WTC11 (cell line): ENCODE measurements around the gene FBXO33. TPM values are rescaled to one million over a fixed set of nuclear protein-coding genes. Genes with fewer than 3 reads are reported as not detected.

ENCODE experiments used
- ATAC-seq: fragments of 200-7000 bp; cut with Tn5 transposase; 2 replicates; pipeline ENCODE4 v1.10.0; 2021; ENCODE audit warnings: mild to moderate bottlenecking, moderate library complexity
- CTCF ChIA-PET: fragments of 300-600 bp; sonication (Branson Sonifier 250); formaldehyde crosslinking; loops from one replicate; lab custom pipeline; 2021; ENCODE audit warnings: antibody characterized with exemption; lab: Charles Lee
- POLR2A ChIA-PET: fragments of 350-600 bp; sonication (Branson Sonifier 250); formaldehyde crosslinking; loops from one replicate; lab custom pipeline; 2021; ENCODE audit warnings: antibody characterized with exemption; lab: Charles Lee
- DNase-seq: peaks from one replicate; pipeline ENCODE4 v3.0.0; 2021; ENCODE audit warnings: low spot score
- H3K27ac Mint-ChIP-seq: 2 replicates; pipeline ENCODE4 v1.8.0; 2021; ENCODE audit warnings: mixed read lengths
- H3K27me3 Mint-ChIP-seq: 2 replicates; pipeline ENCODE4 v1.8.0; 2021; ENCODE audit warnings: low read depth, mild to moderate bottlenecking, moderate library complexity, mixed read lengths
- H3K36me3 Mint-ChIP-seq: 2 replicates; pipeline ENCODE4 v1.8.0; 2021; ENCODE audit warnings: mixed read lengths
- H3K4me1 Mint-ChIP-seq: 2 replicates; pipeline ENCODE4 v1.8.0; 2022; ENCODE audit warnings: mixed read lengths
- H3K4me3 Mint-ChIP-seq: 2 replicates; pipeline ENCODE4 v1.8.0; 2021; ENCODE audit warnings: mild to moderate bottlenecking, moderate library complexity, mixed read lengths
- H3K9me3 Mint-ChIP-seq: 2 replicates; pipeline ENCODE4 v1.8.0; 2021; ENCODE audit warnings: mixed read lengths
- CREM ChIP-seq: sonication (generic); formaldehyde crosslinking; IDR thresholded peaks from 2 replicates; pipeline ENCODE4 v1.8.1; 2022; ENCODE audit warnings: mild to moderate bottlenecking, missing genetic modification reagents, moderate library complexity
- CTCF ChIP-seq: fragments of 200-600 bp; IDR thresholded peaks from 2 replicates; pipeline ENCODE4 v1.8.0; 2022; ENCODE audit warnings: antibody characterized with exemption
- FOXJ3 ChIP-seq: sonication (generic); formaldehyde crosslinking; IDR thresholded peaks from 2 replicates; pipeline ENCODE4 v1.9.0; 2021; ENCODE audit warnings: missing genetic modification reagents, mild to moderate bottlenecking, borderline replicate concordance
- FOXK1 ChIP-seq: sonication (generic); formaldehyde crosslinking; IDR thresholded peaks from 2 replicates; pipeline ENCODE4 v1.8.0; 2022; ENCODE audit warnings: mild to moderate bottlenecking, moderate library complexity, missing genetic modification reagents
- GRHL2 ChIP-seq: fragments of 250-450 bp; sonication (Bioruptor Pico); IDR thresholded peaks from 2 replicates; pipeline ENCODE4 v1.8.0; 2022; ENCODE audit warnings: mild to moderate bottlenecking, moderate library complexity; ENCODE audit not compliant: insufficient replicate concordance, severe bottlenecking
- HMGXB4 ChIP-seq: sonication (generic); formaldehyde crosslinking; IDR thresholded peaks from 2 replicates; pipeline ENCODE4 v1.8.1; 2023; ENCODE audit warnings: mild to moderate bottlenecking, moderate library complexity, missing genetic modification reagents
- JAZF1 ChIP-seq: fragments of 250-450 bp; sonication (Bioruptor Pico); IDR thresholded peaks from 2 replicates; pipeline ENCODE4 v1.9.0; 2021; ENCODE audit warnings: moderate library complexity, mild to moderate bottlenecking, inconsistent platforms
- KAT7 ChIP-seq: sonication (generic); formaldehyde crosslinking; IDR thresholded peaks from 2 replicates; pipeline ENCODE4 v1.8.1; 2023; ENCODE audit warnings: missing genetic modification reagents, mild to moderate bottlenecking, borderline replicate concordance
- MYBL2 ChIP-seq: sonication (generic); formaldehyde crosslinking; IDR thresholded peaks from 2 replicates; pipeline ENCODE4 v1.8.1; 2023; ENCODE audit warnings: mild to moderate bottlenecking, moderate library complexity, missing genetic modification reagents
- NR2C2 ChIP-seq: sonication (generic); formaldehyde crosslinking; IDR thresholded peaks from 2 replicates; pipeline ENCODE4 v1.8.0; 2022; ENCODE audit warnings: mild to moderate bottlenecking, missing genetic modification reagents
- TCF7 ChIP-seq: sonication (generic); formaldehyde crosslinking; IDR thresholded peaks from 2 replicates; pipeline ENCODE4 v1.8.0; 2022; ENCODE audit warnings: mild to moderate bottlenecking, low read depth, missing genetic modification reagents, moderate library complexity
- TEAD1 ChIP-seq: sonication (generic); formaldehyde crosslinking; IDR thresholded peaks from 2 replicates; pipeline ENCODE4 v1.8.0; 2022; ENCODE audit warnings: mild to moderate bottlenecking, missing genetic modification reagents
- TP53 ChIP-seq: sonication (generic); formaldehyde crosslinking; IDR thresholded peaks from 2 replicates; pipeline ENCODE4 v1.8.1; 2023; ENCODE audit warnings: mild to moderate bottlenecking, missing genetic modification reagents
- ZNF416 ChIP-seq: fragments of 250-450 bp; sonication (Bioruptor Pico); IDR thresholded peaks from 2 replicates; pipeline ENCODE4 v1.9.0; 2021; ENCODE audit warnings: mild to moderate bottlenecking, inconsistent platforms
- ZNF423 ChIP-seq: fragments of 250-450 bp; sonication (Bioruptor Pico); IDR thresholded peaks from 2 replicates; pipeline ENCODE4 v2.1.2; 2022; ENCODE audit warnings: mild to moderate bottlenecking, moderate library complexity
- ZNF671 ChIP-seq: fragments of 250-450 bp; sonication (Bioruptor Pico); IDR thresholded peaks from 2 replicates; pipeline ENCODE4 v1.8.0; 2021; ENCODE audit warnings: mild to moderate bottlenecking
- total RNA-seq: library from RNA; stranded (reverse); gene quantifications from 3 replicates; pipeline ENCODE4 v1.2.3, GENCODE V29; 2021
- TF ChIP-seq, protein P1 (sequence below): sonication (generic); formaldehyde crosslinking; IDR thresholded peaks from 2 replicates; pipeline ENCODE4 v1.8.1; 2023; ENCODE audit warnings: mild to moderate bottlenecking, missing genetic modification reagents, borderline replicate concordance
- TF ChIP-seq, protein P2 (sequence below): fragments of 250-450 bp; sonication (Bioruptor Pico); IDR thresholded peaks from 2 replicates; pipeline ENCODE4 v2.1.2; 2022; ENCODE audit warnings: mild to moderate bottlenecking, moderate library complexity
- TF ChIP-seq, protein P3 (sequence below): sonication (generic); formaldehyde crosslinking; IDR thresholded peaks from 2 replicates; pipeline ENCODE4 v1.8.1; 2023; ENCODE audit warnings: mild to moderate bottlenecking, missing genetic modification reagents
- TF ChIP-seq, protein P4 (sequence below): sonication (generic); formaldehyde crosslinking; conservative IDR thresholded peaks from 2 replicates; pipeline ENCODE4 v1.8.1; 2022; ENCODE audit warnings: mild to moderate bottlenecking, missing genetic modification reagents
- TF ChIP-seq, protein P5 (sequence below): sonication (generic); formaldehyde crosslinking; IDR thresholded peaks from 2 replicates; pipeline ENCODE4 v1.8.1; 2023; ENCODE audit warnings: mild to moderate bottlenecking, missing genetic modification reagents

FBXO33 gene
- total RNA-seq, 1 experiment from 2014 or later: 7.8 TPM

DNA sequence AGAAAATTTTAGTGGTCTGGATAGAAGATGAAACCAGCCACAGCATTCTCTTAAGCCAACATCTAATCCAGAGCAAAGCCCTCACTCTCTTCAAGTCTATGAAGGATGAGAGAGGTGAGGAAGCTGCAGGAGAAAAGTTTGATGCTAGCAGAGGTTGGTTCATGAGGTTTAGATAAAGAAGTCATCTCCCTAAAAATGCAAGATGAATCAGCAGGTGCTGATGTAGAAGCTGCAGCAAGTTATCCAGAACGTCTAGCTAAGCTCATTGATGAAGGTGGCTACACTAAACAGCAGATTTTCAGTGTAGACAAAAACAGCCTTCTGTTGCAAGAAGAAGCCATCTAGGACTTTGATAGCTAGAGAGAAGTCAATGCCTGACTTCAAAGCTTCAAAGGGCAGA is 48.5 kb downstream of the FBXO33 start:
- H3K4me1 Mint-ChIP-seq: peaks cover 6% of the 10 kb centered on the region
- TF ChIP-seq KAT7 (no peak), ZNF671 (CRISPR knock-in tag) (no peak), FOXK1 (CRISPR knock-in tag) (no peak), TP53 (no peak), ZNF423 (no peak), CTCF (no peak), JAZF1 (no peak), TEAD1 (CRISPR knock-in tag) (no peak), TCF7 (no peak), CREM (CRISPR knock-in tag) (no peak), MYBL2 (CRISPR knock-in tag) (no peak), ZNF416 (CRISPR knock-in tag) (no peak), GRHL2 (CRISPR knock-in tag) (no peak)
- TF ChIP-seq, protein P1, sequence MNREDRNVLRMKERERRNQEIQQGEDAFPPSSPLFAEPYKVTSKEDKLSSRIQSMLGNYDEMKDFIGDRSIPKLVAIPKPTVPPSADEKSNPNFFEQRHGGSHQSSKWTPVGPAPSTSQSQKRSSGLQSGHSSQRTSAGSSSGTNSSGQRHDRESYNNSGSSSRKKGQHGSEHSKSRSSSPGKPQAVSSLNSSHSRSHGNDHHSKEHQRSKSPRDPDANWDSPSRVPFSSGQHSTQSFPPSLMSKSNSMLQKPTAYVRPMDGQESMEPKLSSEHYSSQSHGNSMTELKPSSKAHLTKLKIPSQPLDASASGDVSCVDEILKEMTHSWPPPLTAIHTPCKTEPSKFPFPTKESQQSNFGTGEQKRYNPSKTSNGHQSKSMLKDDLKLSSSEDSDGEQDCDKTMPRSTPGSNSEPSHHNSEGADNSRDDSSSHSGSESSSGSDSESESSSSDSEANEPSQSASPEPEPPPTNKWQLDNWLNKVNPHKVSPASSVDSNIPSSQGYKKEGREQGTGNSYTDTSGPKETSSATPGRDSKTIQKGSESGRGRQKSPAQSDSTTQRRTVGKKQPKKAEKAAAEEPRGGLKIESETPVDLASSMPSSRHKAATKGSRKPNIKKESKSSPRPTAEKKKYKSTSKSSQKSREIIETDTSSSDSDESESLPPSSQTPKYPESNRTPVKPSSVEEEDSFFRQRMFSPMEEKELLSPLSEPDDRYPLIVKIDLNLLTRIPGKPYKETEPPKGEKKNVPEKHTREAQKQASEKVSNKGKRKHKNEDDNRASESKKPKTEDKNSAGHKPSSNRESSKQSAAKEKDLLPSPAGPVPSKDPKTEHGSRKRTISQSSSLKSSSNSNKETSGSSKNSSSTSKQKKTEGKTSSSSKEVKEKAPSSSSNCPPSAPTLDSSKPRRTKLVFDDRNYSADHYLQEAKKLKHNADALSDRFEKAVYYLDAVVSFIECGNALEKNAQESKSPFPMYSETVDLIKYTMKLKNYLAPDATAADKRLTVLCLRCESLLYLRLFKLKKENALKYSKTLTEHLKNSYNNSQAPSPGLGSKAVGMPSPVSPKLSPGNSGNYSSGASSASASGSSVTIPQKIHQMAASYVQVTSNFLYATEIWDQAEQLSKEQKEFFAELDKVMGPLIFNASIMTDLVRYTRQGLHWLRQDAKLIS (CRISPR knock-in tag): no peak
- TF ChIP-seq, protein P2, sequence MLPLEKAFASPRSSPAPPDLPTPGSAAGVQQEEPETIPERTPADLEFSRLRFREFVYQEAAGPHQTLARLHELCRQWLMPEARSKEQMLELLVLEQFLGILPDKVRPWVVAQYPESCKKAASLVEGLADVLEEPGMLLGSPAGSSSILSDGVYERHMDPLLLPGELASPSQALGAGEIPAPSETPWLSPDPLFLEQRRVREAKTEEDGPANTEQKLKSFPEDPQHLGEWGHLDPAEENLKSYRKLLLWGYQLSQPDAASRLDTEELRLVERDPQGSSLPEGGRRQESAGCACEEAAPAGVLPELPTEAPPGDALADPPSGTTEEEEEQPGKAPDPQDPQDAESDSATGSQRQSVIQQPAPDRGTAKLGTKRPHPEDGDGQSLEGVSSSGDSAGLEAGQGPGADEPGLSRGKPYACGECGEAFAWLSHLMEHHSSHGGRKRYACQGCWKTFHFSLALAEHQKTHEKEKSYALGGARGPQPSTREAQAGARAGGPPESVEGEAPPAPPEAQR (CRISPR knock-in tag): no peak
- TF ChIP-seq, protein P3, sequence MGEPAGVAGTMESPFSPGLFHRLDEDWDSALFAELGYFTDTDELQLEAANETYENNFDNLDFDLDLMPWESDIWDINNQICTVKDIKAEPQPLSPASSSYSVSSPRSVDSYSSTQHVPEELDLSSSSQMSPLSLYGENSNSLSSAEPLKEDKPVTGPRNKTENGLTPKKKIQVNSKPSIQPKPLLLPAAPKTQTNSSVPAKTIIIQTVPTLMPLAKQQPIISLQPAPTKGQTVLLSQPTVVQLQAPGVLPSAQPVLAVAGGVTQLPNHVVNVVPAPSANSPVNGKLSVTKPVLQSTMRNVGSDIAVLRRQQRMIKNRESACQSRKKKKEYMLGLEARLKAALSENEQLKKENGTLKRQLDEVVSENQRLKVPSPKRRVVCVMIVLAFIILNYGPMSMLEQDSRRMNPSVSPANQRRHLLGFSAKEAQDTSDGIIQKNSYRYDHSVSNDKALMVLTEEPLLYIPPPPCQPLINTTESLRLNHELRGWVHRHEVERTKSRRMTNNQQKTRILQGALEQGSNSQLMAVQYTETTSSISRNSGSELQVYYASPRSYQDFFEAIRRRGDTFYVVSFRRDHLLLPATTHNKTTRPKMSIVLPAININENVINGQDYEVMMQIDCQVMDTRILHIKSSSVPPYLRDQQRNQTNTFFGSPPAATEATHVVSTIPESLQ (CRISPR knock-in tag): no peak
- H3K27ac Mint-ChIP-seq: no peak overlapping the region
- DNase-seq: no peak
- ChIA-PET CTCF (no interaction called here), POLR2A (no interaction called here)
- no peaks in the 10 kb centered on the region for H3K27me3 Mint-ChIP-seq
- no peaks in the 10 kb centered on the region for H3K9me3 Mint-ChIP-seq
- no peak for ATAC-seq
- no peaks in the 10 kb centered on the region for H3K36me3 Mint-ChIP-seq
- H3K4me3 Mint-ChIP-seq: no peak overlapping the region

DNA sequence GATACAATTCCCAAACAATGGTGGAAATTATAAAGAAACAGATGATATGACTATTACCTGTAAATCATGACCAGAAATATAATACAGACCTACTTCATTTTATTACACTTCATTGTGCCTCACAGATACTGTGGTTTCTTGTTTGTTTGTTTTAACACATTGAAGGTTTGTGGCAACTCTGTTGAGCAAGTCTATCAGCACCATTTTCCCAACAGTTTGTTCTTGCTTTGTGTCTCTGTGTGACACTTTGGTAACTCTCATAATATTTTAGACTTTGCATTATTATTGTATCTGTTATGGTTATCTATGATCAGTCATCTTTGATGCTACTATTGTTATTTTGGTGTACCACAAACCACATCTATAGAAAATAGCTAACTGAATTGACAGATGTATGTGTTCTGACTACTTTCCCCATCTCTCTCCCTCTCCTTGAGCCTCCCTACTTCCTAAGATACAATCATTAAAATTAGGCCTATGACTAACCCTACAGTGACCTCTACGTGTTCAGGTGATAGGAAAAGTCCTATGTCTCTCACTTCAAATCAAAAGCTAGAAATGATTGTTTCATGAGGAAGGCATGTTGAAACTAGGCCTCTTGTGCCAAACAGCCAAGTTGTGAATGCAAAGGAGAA is 49.1 kb downstream of the FBXO33 start:
- Mint-ChIP-seq H3K36me3 (no peaks in the 10 kb centered on the region), H3K9me3 (no peaks in the 10 kb centered on the region), H3K27ac (no peak overlapping the region), H3K27me3 (no peaks in the 10 kb centered on the region), H3K4me3 (no peak overlapping the region), H3K4me1 (peaks cover 6% of the 10 kb centered on the region)
- TF ChIP-seq JAZF1 (no peak), TP53 (no peak), HMGXB4 (CRISPR knock-in tag) (no peak), FOXK1 (CRISPR knock-in tag) (no peak), FOXJ3 (CRISPR knock-in tag) (no peak), NR2C2 (CRISPR knock-in tag) (no peak)
- TF ChIP-seq, protein P4, sequence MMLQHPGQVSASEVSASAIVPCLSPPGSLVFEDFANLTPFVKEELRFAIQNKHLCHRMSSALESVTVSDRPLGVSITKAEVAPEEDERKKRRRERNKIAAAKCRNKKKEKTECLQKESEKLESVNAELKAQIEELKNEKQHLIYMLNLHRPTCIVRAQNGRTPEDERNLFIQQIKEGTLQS (CRISPR knock-in tag): no peak
- TF ChIP-seq, protein P5, sequence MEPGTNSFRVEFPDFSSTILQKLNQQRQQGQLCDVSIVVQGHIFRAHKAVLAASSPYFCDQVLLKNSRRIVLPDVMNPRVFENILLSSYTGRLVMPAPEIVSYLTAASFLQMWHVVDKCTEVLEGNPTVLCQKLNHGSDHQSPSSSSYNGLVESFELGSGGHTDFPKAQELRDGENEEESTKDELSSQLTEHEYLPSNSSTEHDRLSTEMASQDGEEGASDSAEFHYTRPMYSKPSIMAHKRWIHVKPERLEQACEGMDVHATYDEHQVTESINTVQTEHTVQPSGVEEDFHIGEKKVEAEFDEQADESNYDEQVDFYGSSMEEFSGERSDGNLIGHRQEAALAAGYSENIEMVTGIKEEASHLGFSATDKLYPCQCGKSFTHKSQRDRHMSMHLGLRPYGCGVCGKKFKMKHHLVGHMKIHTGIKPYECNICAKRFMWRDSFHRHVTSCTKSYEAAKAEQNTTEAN (CRISPR knock-in tag): no peak
- DNase-seq (no peak), ATAC-seq (no peak)
- POLR2A ChIA-PET: no interaction called here
- CTCF ChIA-PET: interaction anchor here (1.1 kb wide), 1 partner anchor 12 kb away, joined by 4 read pairs; no protein-coding TSS in a partner anchor
